Breast epithelium (tissue), 4 donors: ENCODE data around the gene ANKRD55. TPM values are rescaled to one million over a fixed set of nuclear protein-coding genes. Genes with fewer than 3 reads are reported as not detected.

Experiments used
- DNase-seq, 2 donors: peaks; one replicate each; pipeline ENCODE4 v3.0.0-alpha.2; 2019; ENCODE audit warnings: low spot score in 2 of 2
- H3K27ac ChIP-seq, 2 donors: fragments of 200-600 bp; sonication (generic) in 1 of 2; one replicate each; pipeline ENCODE4 v1.5.1; 2016 to 2019; ENCODE audit warnings: mild to moderate bottlenecking in 1 of 2
- H3K27me3 ChIP-seq, 2 donors: fragments of 200-600 bp; sonication (generic) in 1 of 2; one replicate each; pipeline versions ENCODE4 v1.5.1 to v1.6.0; 2017 to 2019; ENCODE audit warnings: control low read depth in 1 of 2, mild to moderate bottlenecking in 1 of 2
- H3K36me3 ChIP-seq: fragments of 200-600 bp; one replicate; pipeline ENCODE4 v1.5.1; 2019
- H3K4me1 ChIP-seq, 2 donors: fragments of 200-600 bp; sonication (generic); one replicate each; pipeline ENCODE4 v1.5.1; 2016 to 2019; ENCODE audit warnings: control low read depth in 1 of 2
- H3K4me3 ChIP-seq, 3 donors: fragments of 200-600 bp; sonication (generic); 1 replicate in 2 of 3; 2 replicates in 1 of 3; pipeline ENCODE4 v1.5.1; 2016 to 2019; ENCODE audit warnings: mild to moderate bottlenecking in 3 of 3, moderate library complexity in 2 of 3
- H3K9me3 ChIP-seq, 2 donors: fragments of 200-600 bp; sonication (generic) in 1 of 2; one replicate each; pipeline ENCODE4 v1.5.1; 2016 to 2019; ENCODE audit warnings: control low read depth in 1 of 2
- POLR2A ChIP-seq: fragments of 450-650 bp; IDR thresholded peaks from one replicate; pipeline ENCODE4 v1.6.1; 2016; ENCODE audit warnings: antibody characterized with exemption, mild to moderate bottlenecking, moderate library complexity
- POLR2AphosphoS5 ChIP-seq, 3 donors: sonication (generic); formaldehyde crosslinking; IDR thresholded peaks; one replicate each; pipeline ENCODE4 v1.6.1; 2017; ENCODE audit warnings: antibody characterized with exemption in 3 of 3
- intact Hi-C: fragments of 100-400 bp; cut with DNase I; formaldehyde crosslinking; loops from one replicate; pipeline ENCODE4 v1.15.1; 2023; ENCODE audit warnings: low total_unique reads
- total RNA-seq, 3 donors: library from RNA; depleted of rRNA; stranded (reverse); fragments of >200 nt; gene quantifications; one replicate each; pipeline ENCODE4 v1.1.0, GENCODE V29; 2016
- TF ChIP-seq, protein P1 (sequence below), 3 donors: fragments of 450-650 bp; IDR thresholded peaks; one replicate each; pipeline ENCODE4 v1.5.1; 2016 to 2017; ENCODE audit warnings: antibody characterized with exemption in 3 of 3, mild to moderate bottlenecking in 3 of 3, moderate library complexity in 3 of 3

Gene ANKRD55
- total RNA-seq, 3 donors from 2014 or later, result 0.32 to 0.33 TPM; not detected in 1

DNA sequence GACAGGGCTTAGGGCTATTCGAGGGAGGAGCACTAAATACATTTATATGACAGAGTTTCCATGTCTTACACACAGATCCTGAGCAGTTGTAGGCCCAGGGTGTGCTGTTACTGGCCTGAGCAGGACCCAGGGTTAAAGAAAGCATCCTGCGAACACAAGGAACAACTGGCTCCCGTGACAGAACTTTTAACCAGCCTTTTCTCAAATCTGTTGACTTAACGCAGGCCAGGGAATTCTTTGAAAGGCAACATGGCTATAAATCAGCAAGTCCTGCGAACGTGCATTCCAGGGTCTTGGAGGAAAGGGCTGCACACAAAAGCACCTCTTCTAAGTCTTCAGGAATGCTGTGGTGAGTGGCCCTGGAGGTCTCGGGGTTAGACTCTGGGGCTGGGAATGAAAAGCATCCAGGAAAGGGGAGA, 45.2 kb upstream of the ANKRD55 start:
- intact Hi-C loops, result no loop called here
- no peaks in the 10 kb centered on the region for H3K27me3 ChIP-seq
- H3K27ac ChIP-seq, result no peak overlapping the region
- no peaks in the 10 kb centered on the region for H3K9me3 ChIP-seq
- no peak overlapping the region for H3K4me3 ChIP-seq
- DNase-seq, result no peak
- no peaks in the 10 kb centered on the region for H3K36me3 ChIP-seq
- H3K4me1 ChIP-seq, result no peaks in the 10 kb centered on the region
- no peak for TF ChIP-seq POLR2A
- TF ChIP-seq, protein P1, sequence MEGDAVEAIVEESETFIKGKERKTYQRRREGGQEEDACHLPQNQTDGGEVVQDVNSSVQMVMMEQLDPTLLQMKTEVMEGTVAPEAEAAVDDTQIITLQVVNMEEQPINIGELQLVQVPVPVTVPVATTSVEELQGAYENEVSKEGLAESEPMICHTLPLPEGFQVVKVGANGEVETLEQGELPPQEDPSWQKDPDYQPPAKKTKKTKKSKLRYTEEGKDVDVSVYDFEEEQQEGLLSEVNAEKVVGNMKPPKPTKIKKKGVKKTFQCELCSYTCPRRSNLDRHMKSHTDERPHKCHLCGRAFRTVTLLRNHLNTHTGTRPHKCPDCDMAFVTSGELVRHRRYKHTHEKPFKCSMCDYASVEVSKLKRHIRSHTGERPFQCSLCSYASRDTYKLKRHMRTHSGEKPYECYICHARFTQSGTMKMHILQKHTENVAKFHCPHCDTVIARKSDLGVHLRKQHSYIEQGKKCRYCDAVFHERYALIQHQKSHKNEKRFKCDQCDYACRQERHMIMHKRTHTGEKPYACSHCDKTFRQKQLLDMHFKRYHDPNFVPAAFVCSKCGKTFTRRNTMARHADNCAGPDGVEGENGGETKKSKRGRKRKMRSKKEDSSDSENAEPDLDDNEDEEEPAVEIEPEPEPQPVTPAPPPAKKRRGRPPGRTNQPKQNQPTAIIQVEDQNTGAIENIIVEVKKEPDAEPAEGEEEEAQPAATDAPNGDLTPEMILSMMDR (IDR thresholded peaks at IDR 0.05), result no peak
- no peak for TF ChIP-seq POLR2AphosphoS5 (IDR thresholded peaks at IDR 0.05)

DNA sequence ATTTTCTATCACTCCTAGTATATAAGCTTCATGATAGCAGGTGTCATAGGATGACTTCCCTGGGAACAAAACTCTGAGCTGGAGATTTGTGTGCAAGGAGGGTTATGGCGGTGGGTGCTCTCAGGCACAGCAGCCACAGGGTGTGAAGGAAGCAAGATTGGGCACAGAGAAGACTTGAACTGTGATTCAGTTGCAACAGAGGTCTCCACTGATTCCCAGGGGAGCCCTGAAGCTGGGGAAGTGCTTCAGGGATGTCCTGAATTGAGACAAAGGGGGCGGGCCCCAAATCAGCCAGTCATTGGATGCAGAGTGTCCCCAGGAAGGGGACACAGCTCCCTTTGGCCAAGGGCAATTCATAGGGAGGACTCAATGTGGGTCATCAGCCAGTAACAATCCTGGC, 44.4 kb upstream of the ANKRD55 start:
- Histone ChIP-seq H3K27me3 (no peaks in the 10 kb centered on the region), H3K36me3 (no peaks in the 10 kb centered on the region), H3K27ac (no peak overlapping the region), H3K4me1 (no peaks in the 10 kb centered on the region), H3K9me3 (no peaks in the 10 kb centered on the region), H3K4me3 (no peak overlapping the region)
- no peak for DNase-seq
- intact Hi-C loops, result no loop called here
- TF ChIP-seq POLR2A, result no peak
- TF ChIP-seq, protein P1 (IDR thresholded peaks at IDR 0.05), result no peak

DNA sequence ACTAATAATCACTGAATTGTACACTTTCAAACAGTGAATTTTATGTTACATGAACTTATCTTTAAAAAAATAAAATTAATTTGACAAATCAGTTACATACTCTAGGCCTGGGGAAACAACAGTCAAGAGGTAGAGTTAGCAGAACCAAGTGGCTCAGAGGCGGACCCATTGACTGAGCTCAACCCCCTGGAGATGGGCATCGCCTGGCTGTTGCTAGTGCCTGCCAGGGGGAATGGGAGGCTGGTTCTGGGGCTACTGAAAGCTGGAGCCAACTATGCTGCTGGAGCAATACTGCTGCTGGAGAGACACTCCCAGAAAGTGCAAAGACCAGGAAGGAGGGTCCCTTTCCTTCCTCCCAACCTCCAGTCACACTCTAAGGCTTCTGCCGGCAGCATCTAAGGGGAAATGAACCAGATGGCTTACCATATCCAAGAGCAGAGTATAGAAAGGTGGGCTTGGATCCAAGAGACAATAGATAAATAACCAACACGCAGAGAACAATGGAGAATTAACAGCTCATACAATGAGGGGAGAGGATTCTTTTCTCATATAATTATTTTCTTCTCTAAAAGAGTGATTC, 40.3 kb upstream of the ANKRD55 start:
- TF ChIP-seq POLR2A, result no peak
- TF ChIP-seq POLR2AphosphoS5 (IDR thresholded peaks at IDR 0.05), result no peak
- TF ChIP-seq, protein P1 (IDR thresholded peaks at IDR 0.05), result no peak
- intact Hi-C loops, result no loop called here
- DNase-seq, result no peak
- Histone ChIP-seq H3K27me3 (no peaks in the 10 kb centered on the region), H3K36me3 (no peaks in the 10 kb centered on the region), H3K4me1 (no peaks in the 10 kb centered on the region), H3K27ac (no peak overlapping the region), H3K4me3 (no peak overlapping the region), H3K9me3 (no peaks in the 10 kb centered on the region)

DNA sequence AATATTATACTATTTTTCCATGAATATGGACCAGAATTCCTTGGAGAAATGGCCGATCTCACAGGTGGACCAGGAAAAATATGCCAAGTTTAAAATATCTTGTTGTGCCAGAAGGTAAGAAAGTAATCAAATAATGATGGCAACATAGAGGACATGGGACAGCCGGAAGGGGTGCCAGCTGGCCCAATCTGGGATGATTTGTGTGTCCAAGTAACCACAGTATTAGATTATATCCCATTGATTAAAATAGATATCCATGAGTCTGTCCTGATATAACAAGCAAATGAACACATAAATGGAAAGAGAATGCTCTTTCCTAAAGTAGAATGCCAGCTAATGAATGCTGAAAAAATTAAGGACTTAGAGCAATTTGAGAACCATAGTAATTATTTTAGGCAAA, 39.6 kb upstream of the ANKRD55 start:
- intact Hi-C loops, result no loop called here
- Histone ChIP-seq H3K4me1 (no peaks in the 10 kb centered on the region), H3K4me3 (no peak overlapping the region), H3K36me3 (no peaks in the 10 kb centered on the region), H3K9me3 (no peaks in the 10 kb centered on the region), H3K27ac (no peak overlapping the region), H3K27me3 (no peaks in the 10 kb centered on the region)
- no peak for DNase-seq
- no peak for TF ChIP-seq POLR2AphosphoS5 (IDR thresholded peaks at IDR 0.05)
- no peak for TF ChIP-seq POLR2A
- TF ChIP-seq, protein P1 (IDR thresholded peaks at IDR 0.05), result no peak

DNA sequence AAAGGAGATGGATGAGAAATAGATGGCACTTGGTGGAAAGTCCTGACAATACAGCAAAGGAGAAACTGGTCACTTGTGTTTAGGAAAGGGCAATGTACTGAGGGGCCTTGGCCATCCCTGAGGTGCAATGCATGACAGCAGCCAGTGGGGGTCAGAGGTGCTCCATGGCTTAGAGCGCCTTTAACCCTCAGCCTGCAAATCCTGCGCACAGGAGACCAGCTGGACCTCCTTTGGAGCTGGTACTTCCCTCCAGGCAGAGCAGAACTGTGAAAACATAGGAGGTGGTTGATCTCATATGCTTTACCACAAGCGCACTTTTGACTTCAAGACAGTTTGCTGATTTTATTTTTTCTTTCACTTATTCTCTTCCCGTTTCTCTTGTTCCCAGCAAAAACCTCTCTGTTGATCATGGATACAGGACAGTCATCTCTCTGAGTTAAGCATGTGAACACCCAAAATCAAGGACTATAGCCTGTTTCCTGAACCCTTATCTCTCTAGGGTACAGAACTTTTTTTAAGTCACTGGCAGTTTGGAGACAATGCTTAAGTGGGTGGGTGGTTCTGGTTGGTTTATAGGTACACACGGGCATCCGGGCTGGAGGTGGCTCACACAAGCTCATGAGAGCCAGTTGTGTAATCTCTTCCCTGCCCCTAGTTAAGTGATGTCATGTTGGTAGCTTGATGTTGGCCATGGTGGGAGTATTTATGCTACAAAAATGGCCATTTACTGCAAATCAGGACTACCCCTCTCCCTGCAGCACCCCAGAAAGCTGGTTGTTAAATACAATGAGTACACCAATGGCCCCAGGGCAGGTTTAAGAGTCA, 37.6 kb upstream of the ANKRD55 start:
- H3K9me3 ChIP-seq, result no peaks in the 10 kb centered on the region
- no peaks in the 10 kb centered on the region for H3K4me1 ChIP-seq
- TF ChIP-seq, protein P1 (IDR thresholded peaks at IDR 0.05), result peak; percentile 87 to 98 (median 97)
- TF ChIP-seq POLR2A (no peak), POLR2AphosphoS5 (IDR thresholded peaks at IDR 0.05) (peak; percentile 52 to 87 (median 72))
- intact Hi-C loops, result no loop called here
- peak overlapping the region; percentile 31 to 52 for H3K27ac ChIP-seq
- no peaks in the 10 kb centered on the region for H3K36me3 ChIP-seq
- peak; percentile 77 to 88 for DNase-seq
- H3K27me3 ChIP-seq, result no peaks in the 10 kb centered on the region
- H3K4me3 ChIP-seq, result no peak overlapping the region
